ENCODE data around the gene OLFM1. TPM values are rescaled to one million over a fixed set of nuclear protein-coding genes. Genes with fewer than 3 reads are reported as not detected.

OLFM1 gene
- 0.42 TPM in 1 of 2 replicates, not detected in the other for total RNA-seq (2014; rRNA removed; shearing (Covaris generic))

DNA sequence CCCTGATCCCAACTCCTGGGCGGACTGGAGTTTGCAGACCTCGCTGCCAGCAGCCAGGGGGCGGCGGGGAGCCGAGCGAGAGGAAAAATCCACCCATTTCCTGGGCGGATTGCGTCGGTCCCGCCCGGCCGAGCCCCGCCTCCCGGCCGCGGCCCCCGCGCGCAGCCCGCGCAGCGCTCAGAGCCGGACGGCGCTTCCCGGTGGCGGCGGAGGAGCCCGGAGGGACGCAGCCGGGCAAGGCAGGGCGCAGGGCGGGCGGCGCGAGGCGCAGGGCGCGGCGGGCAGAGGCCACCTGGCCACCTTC lies at the start of gene OLFM1:
Gene OLFM1, plus strand, starts transcription at position 180 of the 304 bp plus-strand sequence. CDS start 322 bp downstream, outside the sequence.
- peak; percentile 32 for DNase-seq (ENCODE audit: low read depth)

DNA sequence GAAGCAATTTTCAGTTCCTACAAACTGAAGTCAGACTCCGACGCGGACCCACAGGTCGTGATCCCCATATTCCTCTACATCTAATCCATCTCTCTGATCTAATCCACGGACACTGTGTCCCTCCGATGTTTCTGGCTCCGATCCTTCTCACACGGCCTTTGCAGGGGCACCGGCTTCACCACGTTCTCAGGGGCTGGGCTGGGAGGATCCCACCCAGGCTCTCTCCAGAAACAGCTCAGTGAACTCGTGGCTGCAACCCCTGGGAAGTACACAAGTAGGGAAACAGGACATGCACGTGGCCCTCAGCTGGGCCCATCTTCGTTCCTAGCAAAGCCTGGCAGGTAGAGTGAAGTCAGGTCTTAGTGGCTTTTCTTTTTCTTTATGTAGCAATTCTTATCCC lies 49.1 kb upstream of the OLFM1 start:
- DNase-seq (ENCODE audit: low read depth), result no peak

DNA sequence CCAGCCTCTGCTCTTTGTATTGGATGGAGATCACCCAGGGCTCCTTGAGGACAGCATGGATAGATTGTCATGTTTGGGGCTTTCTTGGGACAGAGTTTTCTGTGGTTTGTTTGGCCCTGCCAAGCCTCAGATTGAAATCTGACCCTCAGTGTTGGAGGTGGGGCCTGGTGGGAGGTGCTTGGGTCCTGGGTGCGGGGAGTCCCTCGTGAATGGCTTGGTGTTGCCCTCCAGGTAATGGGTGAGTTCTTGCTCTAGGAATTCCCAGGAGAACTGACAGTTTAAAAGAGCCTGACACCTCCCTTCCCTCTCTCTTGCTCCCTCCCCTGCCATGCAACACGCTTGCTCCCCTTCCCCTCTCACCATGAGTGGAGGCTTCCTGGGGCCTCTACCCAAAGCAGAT lies 48.6 kb upstream of the OLFM1 start:
- DNase-seq (ENCODE audit: low read depth), result no peak

DNA sequence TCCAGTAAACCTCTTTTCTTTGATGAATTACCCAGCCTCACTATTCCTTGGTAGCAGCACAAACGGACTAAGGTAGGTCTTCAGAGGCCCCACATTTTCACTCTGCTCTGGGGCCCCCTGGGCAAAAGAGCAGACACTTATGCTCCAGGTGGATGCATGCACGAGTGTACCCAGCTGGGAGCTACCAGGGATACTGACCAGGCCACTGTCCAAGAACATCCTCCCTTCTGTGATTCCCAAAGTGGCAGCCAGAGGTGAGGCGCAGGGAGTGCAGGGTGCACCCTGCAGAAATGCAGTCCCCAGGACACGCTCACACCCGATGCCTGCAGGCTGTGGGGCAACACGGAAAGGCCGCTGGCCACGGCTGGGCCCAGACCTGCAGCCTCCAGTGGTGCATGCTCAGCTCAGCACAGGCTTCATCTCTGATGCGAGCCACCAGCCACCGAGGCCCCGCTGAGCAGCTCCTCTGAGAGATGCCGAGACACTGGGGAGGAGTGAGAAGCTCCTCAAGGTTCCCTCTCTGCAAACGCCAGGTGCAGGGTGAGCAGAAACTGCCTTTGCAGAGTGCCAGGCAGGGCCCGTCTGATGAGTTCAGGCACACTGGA lies 48.1 kb upstream of the OLFM1 start:
- DNase-seq (ENCODE audit: low read depth), result no peak

DNA sequence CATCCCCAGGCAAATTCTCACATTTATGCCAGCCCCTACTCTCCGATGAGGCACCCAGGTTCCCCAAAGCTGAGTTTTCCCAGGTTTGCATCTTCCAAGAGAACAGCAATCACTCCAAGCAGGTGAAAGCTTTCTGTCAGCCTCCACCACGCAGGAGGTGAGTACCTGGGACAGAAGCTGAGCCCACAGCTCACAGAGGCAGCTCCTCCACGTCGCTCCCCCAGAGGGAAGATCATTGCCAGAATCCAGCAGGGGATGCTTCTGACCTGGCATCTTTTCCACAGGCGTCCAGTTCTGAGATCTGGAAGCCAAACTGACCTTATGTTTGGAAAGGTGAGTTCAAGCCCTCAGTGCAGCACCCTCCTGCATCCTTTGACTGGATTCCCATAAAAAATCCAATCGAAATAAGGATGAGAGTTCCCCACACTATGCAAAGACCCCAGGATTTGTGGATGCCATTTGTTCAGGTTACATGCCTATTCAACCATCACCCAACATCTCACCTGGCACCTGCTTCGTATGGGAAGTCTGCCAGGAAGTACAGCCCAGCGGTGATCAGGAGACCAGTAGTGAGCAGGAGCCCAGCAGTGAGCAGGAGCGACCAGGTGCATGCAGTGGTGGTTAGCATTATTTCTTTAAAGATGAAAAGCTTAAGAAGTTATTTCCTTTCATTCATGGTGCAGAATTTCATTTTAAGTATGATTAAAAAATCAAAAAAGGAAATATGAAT lies 47.4 kb upstream of the OLFM1 start:
- DNase-seq (ENCODE audit: low read depth), result no peak

DNA sequence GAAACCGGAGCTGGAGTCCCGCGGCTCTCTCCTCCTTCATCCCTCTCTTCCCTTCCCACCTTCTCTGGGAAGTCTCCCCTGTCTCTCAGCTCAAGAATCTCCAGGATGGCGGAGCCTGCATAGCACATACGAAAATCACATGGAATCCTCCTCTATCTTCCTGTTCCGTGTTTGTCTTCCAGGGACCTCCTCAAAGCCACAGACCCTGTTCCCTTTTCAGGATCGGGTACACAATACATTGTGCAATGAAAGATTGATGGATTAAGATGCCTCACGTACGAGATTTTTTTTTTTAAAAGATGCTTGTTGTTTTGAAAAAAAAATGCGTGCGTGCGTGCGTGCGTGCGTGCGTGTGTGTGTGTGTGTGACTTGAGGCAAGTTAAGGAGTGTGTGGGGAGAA lies 46.6 kb upstream of the OLFM1 start:
- no peak for DNase-seq (ENCODE audit: low read depth)

DNA sequence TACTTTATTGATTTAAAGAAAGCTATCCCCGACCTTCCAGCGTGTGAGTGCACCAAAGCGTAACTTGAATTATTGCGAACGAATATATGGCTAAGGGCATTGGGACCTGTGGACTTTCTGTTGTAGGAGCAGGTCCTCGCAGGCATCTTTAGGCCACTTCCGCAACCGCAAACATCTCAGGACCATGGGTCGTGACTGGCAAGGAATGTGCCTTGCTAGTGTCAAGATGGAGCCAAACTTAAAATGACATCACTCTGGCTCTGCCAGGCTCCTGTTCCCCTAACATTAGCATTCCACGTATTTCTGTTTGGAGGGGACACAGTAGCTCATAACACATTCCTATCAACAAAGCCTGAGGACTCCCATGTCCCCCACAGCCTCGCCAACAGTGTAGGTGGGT lies 44.1 kb upstream of the OLFM1 start:
- no peak for DNase-seq (ENCODE audit: low read depth)

DNA sequence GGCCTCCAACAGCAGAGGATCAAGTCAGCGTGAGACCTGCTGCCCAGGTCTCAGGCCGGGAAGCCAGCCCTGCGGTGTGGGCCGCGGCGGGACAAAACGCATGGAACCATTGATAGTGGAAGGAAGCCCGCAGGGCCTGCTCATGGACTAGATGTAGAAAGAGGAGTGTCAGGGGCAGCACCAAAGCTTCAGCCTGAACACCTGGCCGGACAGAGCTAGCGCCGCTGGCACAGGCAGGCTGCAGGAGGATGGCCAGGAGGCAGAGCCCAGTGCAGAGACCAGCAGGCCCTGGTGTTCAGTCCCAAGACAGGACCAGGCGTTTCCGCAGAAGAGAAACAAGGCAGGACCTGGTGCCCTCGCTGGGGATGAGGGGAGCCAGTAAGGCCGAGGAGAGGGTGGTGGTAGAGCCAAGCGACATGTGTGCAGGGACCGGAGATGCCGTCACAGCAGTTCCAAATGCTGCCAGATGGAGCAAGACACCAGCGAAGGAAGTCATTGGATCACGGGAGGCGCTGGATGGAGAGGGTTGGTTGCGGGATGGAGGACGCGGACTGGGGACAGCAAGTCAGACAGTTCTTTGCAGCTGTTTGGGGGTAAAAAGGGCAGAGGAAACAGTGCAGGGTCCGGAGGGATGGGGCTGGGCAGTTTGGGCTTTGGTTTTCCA lies 42.1 kb upstream of the OLFM1 start:
- DNase-seq (ENCODE audit: low read depth), result no peak

DNA sequence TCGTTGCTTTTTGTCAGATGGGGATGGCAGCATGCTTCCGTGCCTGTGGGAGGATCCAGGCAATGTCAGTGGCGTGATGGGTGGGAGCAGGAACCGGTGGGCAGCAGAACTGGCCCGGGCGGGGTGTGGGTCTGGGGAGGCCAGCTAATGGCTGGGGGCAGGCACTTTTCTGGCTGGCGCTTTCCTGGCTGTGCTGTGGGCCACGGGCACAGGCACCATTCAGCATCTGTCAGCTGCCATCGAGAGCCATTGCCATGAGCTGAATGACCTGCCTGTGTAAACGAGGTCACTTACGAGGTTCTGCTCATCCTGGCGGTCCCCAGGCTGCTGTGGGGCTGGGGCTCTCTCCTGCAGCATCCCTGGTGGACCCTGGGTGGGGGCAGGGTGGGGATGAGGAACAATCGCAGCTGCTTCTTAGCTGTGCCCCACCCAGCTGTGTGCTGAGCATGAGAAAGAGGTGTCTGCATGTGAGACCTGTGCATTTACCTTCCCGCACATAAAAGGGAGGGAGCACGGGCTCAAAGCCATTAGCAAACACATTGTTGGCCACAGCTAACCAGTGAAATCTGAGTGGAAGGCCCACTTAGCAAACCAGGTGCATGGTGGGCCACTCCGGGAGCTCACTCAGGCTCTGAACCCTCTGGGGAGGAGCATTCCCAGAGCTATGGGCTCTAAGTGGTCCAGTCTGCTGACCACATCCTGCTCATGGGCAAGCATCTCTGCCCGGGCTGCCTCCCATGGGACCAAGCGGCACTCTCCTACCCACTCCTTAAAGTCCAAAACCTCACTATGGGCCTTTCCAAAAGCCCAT lies 41.3 kb upstream of the OLFM1 start:
- no peak for DNase-seq (ENCODE audit: low read depth)

DNA sequence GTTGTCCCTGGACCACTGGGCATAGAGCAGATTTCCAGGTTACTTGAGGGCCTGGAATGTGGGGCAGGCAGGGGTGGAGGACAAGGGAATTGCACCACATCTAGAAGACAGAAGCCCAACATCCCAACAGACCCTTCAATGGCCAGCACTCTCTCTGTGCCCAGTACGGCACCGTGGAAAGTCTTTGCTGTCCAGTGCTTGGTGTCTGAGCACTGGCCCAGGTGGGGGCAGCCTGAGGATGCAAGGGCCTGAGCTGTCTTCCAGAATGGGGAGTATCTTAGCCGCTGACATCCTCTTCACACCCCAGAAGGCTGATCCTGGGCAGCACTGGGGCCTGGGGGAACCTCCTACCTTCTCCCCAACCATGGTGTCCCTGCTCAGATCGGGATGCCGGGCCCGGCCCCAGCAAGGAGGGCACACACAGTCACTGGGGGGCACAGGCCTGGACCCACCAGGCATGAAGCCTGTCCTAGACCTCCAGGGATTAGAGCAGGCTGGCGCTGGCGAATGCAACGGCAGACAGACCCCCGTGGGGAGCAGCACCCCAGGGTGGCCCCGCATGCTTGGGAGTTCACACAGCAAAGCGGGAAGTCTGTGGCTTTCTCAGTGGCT lies 40.6 kb upstream of the OLFM1 start:
- no peak for DNase-seq (ENCODE audit: low read depth)

DNA sequence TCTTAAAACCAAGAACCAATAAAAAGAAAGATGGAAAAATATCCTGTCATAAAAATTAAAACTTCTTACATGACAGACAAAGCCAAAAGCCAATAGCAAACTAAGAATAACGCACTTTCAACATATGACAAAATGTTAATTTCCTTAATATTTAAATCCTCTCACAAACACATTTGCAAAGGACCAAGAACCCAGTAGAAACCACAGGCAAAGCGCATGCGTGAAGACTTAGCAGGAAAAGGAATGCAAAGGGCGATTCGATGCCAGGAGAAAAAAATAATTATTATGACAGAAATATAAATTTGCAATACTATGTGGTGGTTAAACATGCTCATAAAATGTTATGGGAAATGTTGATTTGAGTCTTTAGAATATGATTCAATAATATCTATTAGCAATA lies 39.9 kb upstream of the OLFM1 start:
- no peak for DNase-seq (ENCODE audit: low read depth)

DNA sequence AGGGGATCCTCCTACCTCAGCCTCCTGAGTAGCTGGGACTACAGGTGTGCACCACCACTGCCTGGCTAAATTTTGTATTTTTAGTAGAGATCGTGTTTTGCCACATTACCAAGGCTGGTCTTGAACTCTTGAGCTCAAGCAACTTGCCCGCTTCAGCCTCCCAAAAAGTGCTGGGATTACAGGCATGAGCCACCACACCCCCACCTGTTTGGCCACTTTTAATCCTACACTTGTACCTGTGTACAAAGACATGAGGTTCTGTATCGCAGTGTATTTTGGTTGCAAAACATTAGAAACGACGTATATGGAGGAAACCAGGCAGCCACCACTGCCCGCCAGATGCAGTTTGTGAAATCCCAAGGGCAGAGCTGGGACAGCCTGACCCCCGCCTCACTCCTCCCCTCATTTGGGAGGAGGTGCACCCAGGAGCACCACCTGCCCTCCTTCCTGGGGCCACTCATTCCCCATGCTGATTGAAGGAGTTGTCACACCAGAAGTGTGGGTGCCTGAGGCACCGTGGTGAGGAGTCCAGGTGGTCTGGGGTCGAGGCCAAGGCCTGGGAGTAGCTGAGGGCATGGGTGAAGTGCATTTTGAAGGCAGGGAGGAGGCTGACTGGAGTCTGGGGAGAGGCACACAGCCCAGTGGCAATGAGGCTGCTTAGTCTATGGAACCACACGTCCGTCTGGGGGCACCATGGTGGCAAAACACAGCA lies 39.3 kb upstream of the OLFM1 start:
- DNase-seq (ENCODE audit: low read depth), result no peak

DNA sequence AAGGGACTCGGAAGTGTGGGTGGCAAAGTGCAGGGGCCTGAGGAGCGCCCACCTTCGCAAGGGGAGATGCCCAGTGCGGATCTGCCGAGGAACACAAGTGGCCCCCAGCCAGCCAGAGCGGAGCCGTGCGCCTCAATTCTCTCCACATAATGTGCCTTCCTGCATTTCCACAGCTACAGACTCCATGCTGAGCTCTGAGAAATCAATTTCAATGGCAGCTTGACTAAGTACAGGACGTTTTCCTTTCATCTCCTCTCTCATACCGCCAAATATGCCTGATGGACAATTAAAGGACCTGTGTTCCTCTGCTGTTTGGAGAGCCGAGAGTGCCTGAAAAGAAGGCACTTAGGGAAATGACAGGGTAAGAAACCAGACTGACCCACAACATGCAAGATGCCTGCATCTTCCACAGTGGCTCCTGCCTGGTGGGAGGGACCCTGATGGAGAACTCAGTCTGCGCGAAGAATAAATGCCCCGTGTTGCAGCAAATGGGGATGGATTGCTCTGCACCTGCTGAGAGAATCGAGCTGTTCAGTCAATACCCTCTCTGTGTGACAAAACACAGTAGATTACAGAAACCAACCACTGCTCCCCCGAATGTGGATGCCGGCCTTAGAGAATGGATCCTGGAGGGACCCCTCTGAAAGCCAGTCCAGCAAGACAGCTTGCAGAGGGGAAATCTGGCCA lies 38.6 kb upstream of the OLFM1 start:
- no peak for DNase-seq (ENCODE audit: low read depth)

DNA sequence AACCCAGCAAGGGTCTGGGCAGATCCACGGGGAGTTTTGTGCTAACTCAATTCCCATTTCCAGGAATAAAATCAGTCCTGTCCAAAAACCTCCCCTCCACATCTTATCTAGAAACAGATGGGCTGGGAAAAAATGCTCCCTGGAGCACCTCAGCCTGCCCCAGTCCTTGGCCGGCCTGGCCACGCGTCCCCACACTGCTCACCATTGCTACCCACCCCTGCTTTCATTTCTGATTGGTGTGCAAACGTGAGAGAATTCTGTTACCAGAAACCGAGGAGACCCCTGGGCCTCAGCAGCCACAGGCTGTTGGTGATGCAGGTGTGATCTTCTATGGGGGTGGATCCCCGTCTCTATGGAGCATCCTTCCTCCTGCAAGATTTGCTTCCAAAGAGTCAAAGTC lies 38.0 kb upstream of the OLFM1 start:
- DNase-seq (ENCODE audit: low read depth), result no peak

DNA sequence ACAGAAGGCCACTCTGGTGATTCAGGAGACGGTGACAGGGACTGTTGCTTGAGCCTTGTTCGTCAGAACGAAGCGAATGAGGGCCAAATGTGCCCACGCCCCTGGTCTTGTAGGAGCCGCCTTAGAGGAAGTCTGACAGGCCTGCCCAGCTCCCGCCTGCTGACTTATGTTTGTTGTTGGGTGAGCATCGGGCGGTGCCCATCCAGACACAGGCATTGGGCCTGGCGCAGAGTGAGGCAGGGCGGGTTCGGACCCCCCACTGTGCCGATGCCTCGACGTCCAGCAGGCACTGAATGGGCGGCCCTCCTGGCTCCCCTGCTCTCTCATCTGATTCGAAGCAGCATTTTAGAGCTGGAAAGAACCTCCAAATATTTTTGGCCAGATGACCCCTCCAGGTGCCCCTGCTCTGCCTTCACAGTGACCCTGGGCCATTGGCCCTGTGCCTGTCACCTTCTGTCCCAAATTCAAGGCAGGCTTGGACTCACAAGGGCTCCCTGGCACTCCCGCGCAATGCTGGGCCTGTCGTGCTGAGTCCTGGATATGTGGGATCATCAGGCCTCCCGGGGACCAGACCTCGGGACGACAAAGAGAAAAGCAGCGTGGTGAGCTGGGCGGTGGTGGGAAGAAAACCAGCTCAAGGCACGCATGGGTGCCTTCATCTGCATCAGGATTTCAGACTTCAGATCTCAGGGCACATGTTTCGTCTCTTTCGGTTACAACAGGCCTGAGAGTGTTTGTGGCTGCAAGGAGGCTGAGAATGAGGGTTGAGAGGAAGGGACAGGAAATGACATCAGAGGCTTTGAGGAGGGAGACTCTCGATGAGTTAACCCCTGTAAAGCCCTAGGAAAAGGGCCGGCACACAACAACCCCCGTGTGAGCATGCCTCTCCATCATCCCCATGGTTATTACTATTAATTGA lies 37.1 kb upstream of the OLFM1 start:
- DNase-seq (ENCODE audit: low read depth), result no peak

DNA sequence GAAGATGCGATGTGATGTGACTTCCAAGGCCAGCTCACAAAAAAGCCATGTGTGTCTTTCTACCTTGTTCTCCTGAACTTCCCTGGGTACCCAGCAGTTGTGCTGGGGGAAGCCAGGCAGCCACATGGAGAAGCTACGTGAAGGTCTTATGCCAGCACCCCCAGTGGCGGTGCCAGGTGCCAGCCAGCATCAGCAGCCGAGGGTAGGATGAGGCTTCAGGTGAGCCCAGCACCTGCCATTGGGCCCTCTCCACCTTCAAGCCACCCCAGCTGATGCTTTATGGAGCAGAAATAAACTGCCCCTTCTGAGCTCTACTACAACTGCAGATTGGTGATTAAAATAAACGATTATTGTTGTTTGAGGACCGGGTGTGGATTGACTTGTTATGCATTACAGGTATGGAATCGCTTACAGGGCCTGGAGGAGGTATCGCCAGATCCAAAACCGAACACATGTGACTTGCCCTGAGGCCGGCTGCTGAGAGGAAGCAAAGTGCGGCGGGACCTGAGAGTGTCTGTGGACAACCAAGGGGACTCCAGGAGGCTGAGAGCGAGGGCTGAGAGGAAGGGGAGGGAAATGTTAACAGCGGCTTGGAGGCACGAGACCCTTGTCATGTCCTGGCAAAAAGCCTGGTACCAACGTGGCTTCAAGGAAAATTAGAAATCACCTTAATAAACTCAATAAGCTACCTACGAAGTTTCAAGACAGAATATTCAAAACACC lies 36.0 kb upstream of the OLFM1 start:
- no peak for DNase-seq (ENCODE audit: low read depth)

DNA sequence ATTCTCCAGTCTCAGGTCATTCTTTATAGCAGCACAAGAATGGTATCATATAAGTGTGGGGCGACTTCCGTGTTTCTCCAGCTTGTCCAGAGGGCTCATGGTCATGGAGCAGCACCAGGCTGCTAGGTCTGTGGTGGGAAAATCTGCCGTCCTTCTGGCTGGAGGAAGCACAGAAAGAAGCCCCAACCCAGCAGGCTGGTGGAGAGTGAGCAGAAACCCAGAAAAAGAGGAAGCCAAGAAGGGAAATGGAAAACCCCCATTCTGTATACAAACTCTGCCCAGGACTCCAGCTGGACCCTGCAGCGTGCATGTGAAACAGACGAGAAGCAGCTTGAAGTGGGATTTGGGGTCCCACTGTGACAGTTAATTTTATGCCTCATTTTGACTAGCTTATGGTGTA lies 34.3 kb upstream of the OLFM1 start:
- DNase-seq (ENCODE audit: low read depth), result no peak

DNA sequence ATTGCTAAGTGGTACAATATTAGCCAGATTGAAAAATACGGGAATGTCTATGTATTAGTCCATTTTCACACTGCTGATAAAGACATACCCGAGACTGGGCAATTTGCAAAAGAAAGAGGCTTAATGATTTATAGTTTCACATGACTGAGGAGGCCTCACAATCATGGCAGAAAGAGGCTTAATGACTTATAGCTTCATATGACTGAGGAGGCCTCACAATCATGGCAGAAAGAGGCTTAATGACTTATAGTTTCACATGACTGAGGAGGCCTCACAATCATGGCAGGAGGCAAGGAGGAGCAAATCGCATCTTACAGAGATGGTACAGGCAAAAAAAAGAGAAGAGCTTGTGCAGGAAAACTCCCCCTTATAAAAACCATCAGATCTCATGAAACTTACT lies 32.3 kb upstream of the OLFM1 start:
- no peak for DNase-seq (ENCODE audit: low read depth)

DNA sequence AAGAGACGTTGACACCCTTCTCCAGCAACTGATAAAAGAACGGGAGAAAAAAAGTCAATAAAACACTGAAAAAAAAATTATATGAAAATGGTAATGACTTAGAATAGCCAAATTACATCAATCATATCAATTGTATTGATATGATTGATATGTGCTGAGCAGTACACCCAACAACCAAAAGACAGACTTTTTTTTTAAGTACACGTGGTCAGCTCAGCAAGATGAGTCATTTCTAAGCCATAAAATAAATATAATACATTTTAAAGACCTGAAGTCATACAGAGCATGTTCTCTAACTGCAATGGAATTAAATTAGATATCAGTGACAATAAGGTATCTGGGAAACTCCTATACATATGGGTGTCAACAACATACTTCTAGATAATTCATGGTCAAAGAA lies 30.9 kb upstream of the OLFM1 start:
- DNase-seq (ENCODE audit: low read depth), result no peak
